SK-N-SH (cell line): Measurements from ENCODE around the gene SNTG2. TPM values are rescaled to one million over a fixed set of nuclear protein-coding genes. Genes with fewer than 3 reads are reported as not detected.

Experiments
- CTCF ChIA-PET: fragments of 300-600, 350-600 bp; formaldehyde crosslinking; extraction: SDS; loops from one replicate; lab custom pipeline; 2021; lab: Yijun Ruan, JAX
- POLR2A ChIA-PET: fragments of 350-600 bp; sonication (Branson Sonifier 250); formaldehyde crosslinking; extraction: SDS; loops from one replicate; lab custom pipeline; 2020; ENCODE audit warnings: antibody characterized with exemption, inconsistent platforms; lab: Yijun Ruan, JAX
- DNase-seq: peaks from one replicate; pipeline ENCODE4 v3.0.0; 2012
- H2AFZ ChIP-seq: fragments of 200-600 bp; sonication (generic); 2 replicates; pipeline ENCODE4 v1.8.1; 2016; ENCODE audit warnings: antibody characterized with exemption, mild to moderate bottlenecking, low read depth
- H3F3A ChIP-seq: fragments of 200-600 bp; sonication (generic); replicated peaks from 2 replicates; pipeline ENCODE3; 2016; ENCODE audit warnings: antibody characterized with exemption, mild to moderate bottlenecking; ENCODE audit not compliant: insufficient read depth
- H3K27ac ChIP-seq, 2 experiments: fragments of 200-500 bp in 1 of 2; fragments of 200-600 bp in 1 of 2; sonication (Bioruptor generic) in 1 of 2; sonication (generic), shearing (Covaris generic) in 1 of 2; 2 replicates each; pipeline versions ENCODE4 v1.5.1 to v1.6.1; 2014 to 2016; ENCODE audit warnings: low read depth in 2 of 2, inconsistent platforms in 1 of 2, low read length in 1 of 2, mild to moderate bottlenecking in 1 of 2, mixed read lengths in 1 of 2
- H3K27me3 ChIP-seq: fragments of 200-600 bp; sonication (generic), shearing (Covaris generic); 2 replicates; pipeline ENCODE4 v1.6.1; 2016; ENCODE audit warnings: mixed run types; ENCODE audit not compliant: insufficient read depth
- H3K36me3 ChIP-seq, 2 experiments: fragments of 200-500 bp in 1 of 2; fragments of 200-600 bp in 1 of 2; sonication (Bioruptor generic) in 1 of 2; sonication (generic) in 1 of 2; replicated peaks in 1 of 2; 2 replicates each; pipeline versions ENCODE3 to v1.5.1; 2014 to 2016; ENCODE audit warnings: low read length in 1 of 2, mild to moderate bottlenecking in 1 of 2; ENCODE audit not compliant: insufficient read depth in 2 of 2, control insufficient read depth in 1 of 2
- H3K4me1 ChIP-seq, 2 experiments: fragments of 200-500 bp in 1 of 2; fragments of 200-600 bp in 1 of 2; sonication (Bioruptor generic) in 1 of 2; sonication (generic), shearing (Covaris generic) in 1 of 2; 2 replicates each; pipeline versions ENCODE4 v1.5.1 to v1.6.1; 2014 to 2016; ENCODE audit warnings: low read depth in 1 of 2, low read length in 1 of 2, mixed run types in 1 of 2; ENCODE audit not compliant: insufficient read depth in 2 of 2, control insufficient read depth in 1 of 2
- H3K4me2 ChIP-seq: fragments of 200-600 bp; sonication (generic), shearing (Covaris generic); 2 replicates; pipeline ENCODE4 v1.6.1; 2017; ENCODE audit warnings: mixed run types
- H3K4me3 ChIP-seq, 2 experiments: fragments of 200-500 bp in 1 of 2; fragments of 200-600 bp in 1 of 2; sonication (Bioruptor generic) in 1 of 2; sonication (generic), shearing (Covaris generic) in 1 of 2; 2 replicates each; pipeline versions ENCODE4 v1.5.1 to v1.8.1; 2014 to 2016; ENCODE audit warnings: low read depth in 2 of 2, inconsistent platforms in 1 of 2, low read length in 1 of 2, mild to moderate bottlenecking in 1 of 2, mixed read lengths in 1 of 2, moderate library complexity in 1 of 2
- H3K79me2 ChIP-seq: fragments of 200-600 bp; sonication (generic); 2 replicates; pipeline ENCODE4 v1.8.1; 2017; ENCODE audit warnings: mild to moderate bottlenecking; ENCODE audit not compliant: insufficient read depth
- H3K9ac ChIP-seq: fragments of 200-600 bp; sonication (generic); 2 replicates; pipeline ENCODE4 v1.6.1; 2017; ENCODE audit warnings: mixed run types
- H3K9me2 ChIP-seq: fragments of 200-600 bp; sonication (generic); 2 replicates; pipeline ENCODE4 v1.6.1; 2017; ENCODE audit warnings: mixed run types
- H3K9me3 ChIP-seq: fragments of 200-600 bp; sonication (generic); 2 replicates; pipeline ENCODE4 v1.6.1; 2017; ENCODE audit warnings: mixed run types, mild to moderate bottlenecking, moderate library complexity
- H4K20me1 ChIP-seq: fragments of 200-600 bp; sonication (generic); 2 replicates; pipeline ENCODE4 v1.6.1; 2017; ENCODE audit warnings: mild to moderate bottlenecking, mixed run types; ENCODE audit not compliant: insufficient read depth
- CHD2 ChIP-seq: fragments of 150-350 bp; IDR thresholded peaks from 2 replicates; pipeline ENCODE4 v1.6.1; 2018; ENCODE audit warnings: low read length; ENCODE audit not compliant: partially characterized antibody
- EP300 ChIP-seq, 2 experiments: IDR thresholded peaks; 2 replicates each; pipeline versions ENCODE4 v1.4.0 to v1.6.1; 2012; ENCODE audit warnings: borderline replicate concordance in 1 of 2, low read depth in 1 of 2, low read length in 1 of 2
- FOSL2 ChIP-seq: IDR thresholded peaks from 2 replicates; pipeline ENCODE4 v1.4.0; 2012; ENCODE audit warnings: low read depth, mild to moderate bottlenecking, moderate library complexity, borderline replicate concordance
- FOXJ3 ChIP-seq: sonication (generic); formaldehyde crosslinking; IDR thresholded peaks from 2 replicates; pipeline ENCODE4 v1.5.1; 2020; ENCODE audit warnings: mild to moderate bottlenecking, missing genetic modification reagents
- FOXM1 ChIP-seq: IDR thresholded peaks from 2 replicates; pipeline ENCODE4 v1.4.0; 2012; ENCODE audit warnings: low read depth, mild to moderate bottlenecking
- IRF3 ChIP-seq: fragments of 150-350 bp; IDR thresholded peaks from 2 replicates; pipeline ENCODE4 v1.6.1; 2016; ENCODE audit warnings: mild to moderate bottlenecking, low read depth, low read length
- MEF2A ChIP-seq: IDR thresholded peaks from 2 replicates; pipeline ENCODE4 v1.4.0; 2012; ENCODE audit warnings: low read depth, borderline replicate concordance
- NFIC ChIP-seq: IDR thresholded peaks from 2 replicates; pipeline ENCODE4 v1.4.0; 2012; ENCODE audit warnings: borderline replicate concordance
- POLR2AphosphoS5 ChIP-seq: IDR thresholded peaks from 2 replicates; pipeline ENCODE4 v1.6.1; 2012; ENCODE audit warnings: low read depth, low read length
- RAD21 ChIP-seq: IDR thresholded peaks from 2 replicates; pipeline ENCODE4 v1.6.1; 2012; ENCODE audit warnings: mild to moderate bottlenecking, low read length
- TEAD4 ChIP-seq: IDR thresholded peaks from 2 replicates; pipeline ENCODE4 v1.4.0; 2012; ENCODE audit warnings: mild to moderate bottlenecking, borderline replicate concordance; ENCODE audit not compliant: insufficient read depth
- USF2 ChIP-seq: fragments of 150-350 bp; IDR thresholded peaks from 2 replicates; pipeline ENCODE4 v1.6.1; 2017; ENCODE audit warnings: antibody characterized with exemption, low read length, low read depth, borderline replicate concordance
- WGBS: methylation state at CpG from one replicate; pipeline ENCODE4 v1.1.6; 2017; ENCODE audit warnings: low lambda C conversion rate; 5-methylcytosine and 5-hydroxymethylcytosine counted together
- polyA plus RNA-seq, 3 experiments: library from polyadenylated mRNA; depleted of rRNA; stranded (reverse); fragments of >200 nt; gene quantifications; 2 replicates each; pipeline ENCODE4 v1.2.3, GENCODE V29; 2012

SNTG2 gene
- polyA plus RNA-seq, 1 of the 3 experiments (the other 2 are of a cell fraction), result not detected

DNA sequence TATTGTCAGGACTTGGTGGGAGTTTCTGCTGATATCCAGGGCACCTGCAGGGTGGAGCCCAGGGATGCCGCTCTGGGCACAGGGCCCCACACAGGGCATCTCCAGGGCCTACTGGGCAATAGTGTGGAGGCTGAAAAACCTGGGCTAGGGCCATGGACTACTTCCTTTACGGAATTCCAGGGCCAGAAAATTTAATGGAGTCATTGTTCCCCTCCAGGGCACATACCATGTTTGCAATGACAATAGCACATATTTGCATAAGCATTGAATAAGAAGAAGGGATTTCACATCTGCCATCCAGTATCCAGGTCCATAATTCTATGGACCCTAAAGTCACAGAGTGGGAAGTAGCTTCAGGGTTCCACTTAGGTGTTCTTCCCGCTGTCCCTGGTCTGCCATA, 358.9 kb downstream of the SNTG2 start:
- POLR2A ChIA-PET, result no interaction called here
- Histone ChIP-seq H3F3A (no peaks in the 10 kb centered on the region), H3K27ac (no peak overlapping the region), H3K36me3 (no peaks in the 10 kb centered on the region), H2AFZ (no peak overlapping the region), H3K4me3 (no peak overlapping the region), H3K9me3 (no peaks in the 10 kb centered on the region), H3K9ac (no peak overlapping the region), H3K4me2 (no peak overlapping the region), H3K27me3 (no peaks in the 10 kb centered on the region), H3K9me2 (no peaks in the 10 kb centered on the region), H3K79me2 (no peaks in the 10 kb centered on the region), H4K20me1 (no peaks in the 10 kb centered on the region), H3K4me1 (no peaks in the 10 kb centered on the region)
- DNase-seq, result no peak
- CTCF ChIA-PET, result no interaction called here
- TF ChIP-seq RAD21, result no peak
- TF ChIP-seq USF2, result no peak
- TF ChIP-seq FOSL2, result no peak
- TF ChIP-seq EP300 (IDR thresholded peaks at IDR 0.05; ENCODE audit: borderline replicate concordance in 1 of 2, low read depth in 1 of 2, low read length in 1 of 2), result no peak
- 21% methylated on average over 2 of the region's 3 CpGs for WGBS

DNA sequence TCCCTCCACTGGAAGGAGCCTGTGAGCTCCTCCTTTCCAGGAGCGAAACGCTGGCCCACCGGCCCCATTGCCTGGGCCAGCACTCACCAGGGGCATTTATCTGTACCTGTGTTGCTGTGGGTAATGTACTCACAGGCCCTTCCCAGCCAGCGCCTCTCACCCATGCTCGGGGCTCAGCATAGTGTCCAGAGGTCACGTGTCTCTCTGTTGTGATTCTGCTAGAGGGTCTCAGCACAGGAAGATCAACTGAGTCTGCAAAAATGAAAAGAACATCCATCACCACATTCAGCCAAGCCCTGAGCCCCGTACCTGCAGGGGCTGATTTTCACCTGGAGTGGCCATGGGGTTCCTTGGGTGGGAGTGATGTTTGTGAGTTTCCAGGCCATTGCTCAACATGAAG, 359.6 kb downstream of the SNTG2 start:
- Histone ChIP-seq H3K4me3 (no peak overlapping the region), H3K9ac (no peak overlapping the region), H3K27me3 (no peaks in the 10 kb centered on the region), H3K79me2 (no peaks in the 10 kb centered on the region), H2AFZ (no peak overlapping the region), H3K36me3 (no peaks in the 10 kb centered on the region), H3K4me2 (no peak overlapping the region), H3K4me1 (no peaks in the 10 kb centered on the region), H4K20me1 (no peaks in the 10 kb centered on the region), H3K9me3 (no peaks in the 10 kb centered on the region), H3K9me2 (no peaks in the 10 kb centered on the region), H3F3A (no peaks in the 10 kb centered on the region), H3K27ac (no peak overlapping the region)
- no peak for DNase-seq
- CTCF ChIA-PET, result interaction anchor here (1.0 kb wide), 1 partner anchor 8 kb away, joined by 3 read pairs; no protein-coding TSS in a partner anchor
- TF ChIP-seq IRF3 (no peak), FOXJ3 (CRISPR knock-in tag) (no peak), CHD2 (no peak), NFIC (no peak), MEF2A (no peak), RAD21 (no peak)
- WGBS, result 22% methylated on average over 7 of the region's 7 CpGs
- POLR2A ChIA-PET, result no interaction called here

DNA sequence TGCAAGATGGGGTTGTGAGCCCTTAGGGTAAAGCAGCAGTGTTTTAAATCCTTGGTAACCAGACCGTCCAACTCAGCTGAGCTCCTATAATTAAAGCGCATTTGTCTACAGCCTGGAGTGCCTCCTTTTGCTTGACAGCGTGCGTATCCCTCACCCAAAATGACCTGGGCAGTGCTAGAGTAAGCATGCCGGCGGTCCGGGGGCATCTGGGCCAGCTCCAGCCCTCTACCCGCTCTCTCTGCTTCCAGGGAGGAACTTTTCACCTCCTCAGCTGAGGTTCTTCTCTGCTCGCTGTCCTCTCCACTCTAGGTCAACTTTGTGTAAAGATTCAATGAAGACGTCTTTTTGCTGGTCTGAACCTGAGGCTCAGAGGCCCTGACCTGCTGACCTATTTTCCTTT, 360.2 kb downstream of the SNTG2 start:
- H3K9ac ChIP-seq, result no peak overlapping the region
- WGBS, result 43% methylated on average over 10 of the region's 10 CpGs
- no peaks in the 10 kb centered on the region for H3K36me3 ChIP-seq
- no peak overlapping the region for H3K27ac ChIP-seq
- no peak overlapping the region for H3K4me2 ChIP-seq
- H4K20me1 ChIP-seq, result no peaks in the 10 kb centered on the region
- H3K4me1 ChIP-seq, result no peaks in the 10 kb centered on the region; a peak in 1 of 4 replicates
- H3F3A ChIP-seq, result no peaks in the 10 kb centered on the region
- H3K4me3 ChIP-seq, result no peak overlapping the region
- no peaks in the 10 kb centered on the region for H3K79me2 ChIP-seq
- H2AFZ ChIP-seq, result no peak overlapping the region
- 0 out of 2 replicates have a peak, but pooled peaks cover 3% of the 10 kb centered on the region for H3K9me3 ChIP-seq
- ChIA-PET POLR2A (no interaction called here), CTCF (interaction anchor here (1.0 kb wide), 1 partner anchor 8 kb away, joined by 3 read pairs; no protein-coding TSS in a partner anchor)
- H3K27me3 ChIP-seq, result no peaks in the 10 kb centered on the region
- no peak for DNase-seq
- H3K9me2 ChIP-seq, result no peaks in the 10 kb centered on the region
- TF ChIP-seq POLR2AphosphoS5 (no peak), FOXM1 (no peak), CHD2 (no peak), EP300 (IDR thresholded peaks at IDR 0.05; ENCODE audit: borderline replicate concordance in 1 of 2, low read depth in 1 of 2, low read length in 1 of 2) (no peak), TEAD4 (no peak), USF2 (no peak)
